ENCODE data around the gene RPS6KL1.

DNA sequence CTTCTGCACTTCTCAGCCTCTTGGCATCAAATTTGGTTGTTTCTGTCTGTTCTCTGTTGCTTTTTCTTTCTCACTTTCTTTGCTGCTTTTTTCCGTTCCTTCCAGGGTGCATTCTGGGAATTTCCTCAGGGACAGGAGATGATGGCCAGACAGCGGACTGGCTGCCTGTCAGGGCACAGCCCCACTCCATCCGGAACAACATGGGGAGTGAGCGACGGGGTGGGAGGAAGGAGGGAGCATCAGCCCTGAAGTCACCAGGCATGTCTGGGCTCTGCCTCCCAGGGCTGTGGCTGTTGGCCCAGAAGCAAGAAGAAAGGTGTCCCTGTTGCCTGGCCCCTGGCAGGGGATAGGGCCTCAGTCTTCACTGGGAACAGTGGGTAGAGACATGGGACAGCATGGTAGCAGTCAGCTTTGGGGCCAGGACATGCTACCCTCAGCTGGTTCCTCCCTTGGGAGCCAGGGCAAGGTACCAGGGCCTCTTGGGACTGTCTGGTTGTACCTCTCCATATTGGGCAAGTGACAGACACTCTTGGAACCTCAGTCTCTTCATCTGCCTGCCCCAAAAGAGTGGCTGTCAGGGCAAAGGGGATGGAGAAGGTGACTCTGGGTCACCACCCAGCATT is 23.7 kb upstream of the RPS6KL1 start:
- TF ChIP-seq, protein P1, sequence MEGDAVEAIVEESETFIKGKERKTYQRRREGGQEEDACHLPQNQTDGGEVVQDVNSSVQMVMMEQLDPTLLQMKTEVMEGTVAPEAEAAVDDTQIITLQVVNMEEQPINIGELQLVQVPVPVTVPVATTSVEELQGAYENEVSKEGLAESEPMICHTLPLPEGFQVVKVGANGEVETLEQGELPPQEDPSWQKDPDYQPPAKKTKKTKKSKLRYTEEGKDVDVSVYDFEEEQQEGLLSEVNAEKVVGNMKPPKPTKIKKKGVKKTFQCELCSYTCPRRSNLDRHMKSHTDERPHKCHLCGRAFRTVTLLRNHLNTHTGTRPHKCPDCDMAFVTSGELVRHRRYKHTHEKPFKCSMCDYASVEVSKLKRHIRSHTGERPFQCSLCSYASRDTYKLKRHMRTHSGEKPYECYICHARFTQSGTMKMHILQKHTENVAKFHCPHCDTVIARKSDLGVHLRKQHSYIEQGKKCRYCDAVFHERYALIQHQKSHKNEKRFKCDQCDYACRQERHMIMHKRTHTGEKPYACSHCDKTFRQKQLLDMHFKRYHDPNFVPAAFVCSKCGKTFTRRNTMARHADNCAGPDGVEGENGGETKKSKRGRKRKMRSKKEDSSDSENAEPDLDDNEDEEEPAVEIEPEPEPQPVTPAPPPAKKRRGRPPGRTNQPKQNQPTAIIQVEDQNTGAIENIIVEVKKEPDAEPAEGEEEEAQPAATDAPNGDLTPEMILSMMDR (IDR thresholded peaks at IDR 0.05) = no peak
- TF ChIP-seq POLR2A (IDR thresholded peaks at IDR 0.05) = no peak

Measured in Peyer's patch (tissue), 4 donors.